ENCODE measurements around the gene ASTN2.

GRCh38 chr9:116464987-116465571 is 949.8 kb downstream of the ASTN2 start:
- TF ChIP-seq CTCF (IDR thresholded peaks at IDR 0.05) (no peak), POLR2A (IDR thresholded peaks at IDR 0.05) (no peak)

All from testis (tissue), 2 donors.